ENCODE results near the gene DIP2B.
"Not testable (repeated sequence)": the region's sequence is repeated elsewhere in the genome, so short reads cannot be mapped to it uniquely, and the experiment has no call there.

The DIP2B gene

DNA sequence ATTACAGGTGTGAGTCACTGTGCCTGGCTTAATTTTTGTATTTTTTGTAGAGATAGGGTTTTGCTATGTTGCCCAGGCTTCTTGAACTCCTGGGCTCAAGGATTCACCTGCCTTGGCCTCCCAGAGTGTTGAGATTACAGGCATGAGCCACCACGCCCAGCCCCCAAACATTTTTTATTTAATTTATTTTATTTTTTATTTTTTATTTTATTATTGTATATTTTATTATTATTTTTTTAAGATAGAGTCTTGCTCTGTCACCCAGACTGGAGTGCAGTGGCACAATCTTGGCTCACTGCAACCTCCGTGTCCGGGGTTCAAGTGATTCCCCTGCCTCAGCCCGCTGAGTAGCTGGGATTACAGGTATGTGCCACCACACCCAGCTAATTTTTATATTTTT lies 17.0 kb downstream of the DIP2B start:
- not testable (repeated sequence) for DNase-seq

GRCh38 chr12:50523772-50524171 lies 19.0 kb downstream of the DIP2B start:
- DNase-seq, result no peak

- DNase-seq, result no peak
Observed at GRCh38 chr12:50524621-50525020, 19.8 kb downstream of the DIP2B start.

- DNase-seq, result no peak
Observed at GRCh38 chr12:50525422-50525821, 20.6 kb downstream of the DIP2B start.

DNA sequence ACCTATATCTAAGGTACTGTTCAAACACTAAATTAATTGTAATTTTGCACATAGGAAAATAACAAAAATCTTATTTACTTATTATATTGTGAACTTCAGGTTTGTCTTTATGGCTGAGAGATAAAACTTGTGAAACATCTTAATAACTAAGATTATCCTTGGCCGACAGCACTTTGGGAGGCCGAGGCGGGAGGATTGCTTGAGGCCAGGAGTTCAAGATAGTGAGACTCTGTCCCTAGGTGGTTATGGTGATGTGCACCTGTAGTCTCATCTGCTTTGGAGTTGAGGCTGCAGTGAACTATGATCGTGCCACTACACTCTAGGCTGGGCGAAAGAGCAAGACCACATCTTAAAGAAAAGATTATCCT lies 22.6 kb downstream of the DIP2B start:
- no peak for DNase-seq

DNA sequence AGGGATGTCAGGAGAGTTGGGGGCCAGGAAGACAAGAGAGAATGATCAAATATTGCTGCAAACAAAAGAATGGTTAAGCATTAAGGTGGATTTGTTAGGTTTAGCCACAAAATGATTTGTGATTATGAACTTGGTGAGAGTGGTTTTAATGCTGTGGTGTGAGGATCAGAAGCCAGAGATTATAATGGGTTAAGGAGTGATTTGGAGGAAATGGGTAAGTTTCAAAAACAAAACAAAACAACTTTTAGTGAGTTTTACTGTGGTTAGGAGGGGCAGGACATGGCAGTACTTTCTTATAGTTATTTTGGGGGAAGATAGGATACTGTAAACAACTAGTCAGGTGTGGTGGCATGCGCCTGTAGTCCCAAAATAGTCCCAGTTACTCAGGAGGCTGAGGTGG lies 24.0 kb downstream of the DIP2B start:
- no peak for DNase-seq

GRCh38 chr12:50529345-50529744 lies 24.6 kb downstream of the DIP2B start:
- DNase-seq, result no peak

GRCh38 chr12:50530532-50530931 lies 25.7 kb downstream of the DIP2B start:
- DNase-seq, result no peak

- no peak for DNase-seq
Observed at GRCh38 chr12:50533203-50533584, 28.4 kb downstream of the DIP2B start.

- no peak for DNase-seq
Observed at GRCh38 chr12:50533971-50534370, 29.2 kb downstream of the DIP2B start.

DNA sequence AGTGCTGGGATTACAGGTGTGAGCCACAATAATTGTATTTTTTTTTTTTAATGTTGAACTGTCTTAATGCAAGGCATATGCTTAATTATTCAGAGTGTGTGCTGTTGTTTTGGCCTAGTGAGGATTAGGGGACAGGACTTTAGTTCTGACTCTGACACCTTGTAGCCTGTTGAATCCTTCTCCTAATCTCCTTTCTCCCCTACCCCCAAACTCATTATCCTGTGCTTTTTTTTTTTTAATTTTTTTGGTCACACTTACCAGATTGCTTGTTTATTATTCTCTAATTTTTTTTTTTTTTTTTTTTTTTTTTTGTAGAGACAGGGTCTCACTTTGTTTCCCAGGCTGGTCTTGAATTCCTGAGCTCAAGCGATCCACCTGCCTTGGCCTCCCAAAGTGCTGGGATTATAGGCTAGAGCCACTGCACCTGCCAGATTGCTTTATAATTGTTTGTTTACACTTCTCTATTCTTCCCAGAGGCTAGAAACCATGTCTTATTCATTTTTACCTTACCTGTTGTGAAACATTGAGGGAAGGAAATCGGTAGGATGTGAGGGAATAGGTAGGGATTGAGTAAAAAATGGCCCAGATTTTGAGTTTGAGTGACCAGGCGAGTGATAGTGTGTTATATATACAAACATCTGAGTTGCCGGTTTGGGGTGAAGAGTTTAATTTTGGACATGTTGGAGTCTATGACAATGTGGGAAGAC lies 32.2 kb downstream of the DIP2B start:
- DNase-seq, result no peak

DNA sequence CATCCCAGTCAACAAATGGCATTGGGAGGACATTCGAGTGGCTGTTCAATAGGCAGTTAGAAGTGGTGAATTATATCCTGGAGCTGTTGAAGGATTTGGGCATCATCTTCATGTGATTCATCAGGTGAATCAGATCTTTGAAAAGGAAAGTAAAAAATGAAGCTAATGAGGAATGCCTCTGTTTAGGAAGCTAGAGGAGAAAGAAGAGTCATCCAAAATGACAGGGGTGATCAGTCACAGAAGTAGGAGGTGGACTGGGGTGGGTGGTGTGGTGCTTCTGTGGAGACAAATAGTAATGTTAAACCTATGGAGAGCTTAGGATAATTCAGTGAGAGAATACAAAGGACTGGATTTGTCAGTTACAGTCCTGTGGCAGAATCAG lies 32.7 kb downstream of the DIP2B start:
- DNase-seq, result no peak

DNA sequence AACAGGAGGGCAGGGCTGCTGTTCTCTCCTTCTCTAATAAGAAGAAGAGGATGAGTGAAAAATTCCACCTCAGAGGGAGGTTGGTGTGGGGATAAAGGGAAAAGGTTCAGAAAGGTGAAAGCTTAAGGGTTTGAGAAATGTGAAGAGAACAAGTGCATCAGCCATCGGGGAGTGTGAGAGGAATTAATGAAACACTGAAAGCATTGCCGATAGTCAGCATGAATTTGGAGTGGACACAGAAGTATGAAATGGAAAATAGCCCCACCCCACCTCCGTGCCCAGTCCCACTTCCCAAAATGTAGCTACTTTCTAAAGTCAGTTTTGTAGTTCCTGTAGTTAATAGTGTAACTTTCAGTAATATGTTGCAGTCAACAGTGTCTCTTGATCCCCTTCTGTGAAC lies 33.4 kb downstream of the DIP2B start:
- DNase-seq, result no peak

GRCh38 chr12:50541139-50541538 lies 36.4 kb downstream of the DIP2B start:
- no peak for DNase-seq

- no peak for DNase-seq
Observed at GRCh38 chr12:50542448-50542847, 37.7 kb downstream of the DIP2B start.

DNA sequence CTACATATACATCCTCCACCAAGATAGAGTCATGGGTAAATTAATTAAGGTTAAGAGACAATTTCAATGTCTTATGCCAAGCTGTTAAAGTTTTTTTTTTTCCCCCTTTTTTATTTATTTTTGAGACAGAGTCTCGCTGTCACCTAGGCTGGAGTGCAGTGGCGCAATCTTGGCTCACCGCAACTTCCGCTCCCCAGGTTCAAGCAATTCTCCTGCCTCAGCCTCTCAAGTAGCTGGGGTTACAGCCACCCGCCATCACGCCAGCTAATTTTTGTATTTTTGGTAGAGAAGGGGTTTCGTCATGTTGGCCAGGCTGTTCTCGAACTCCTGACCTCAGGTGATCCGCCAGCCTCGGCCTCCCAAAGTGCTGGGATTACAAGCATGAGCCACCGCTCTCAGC lies 38.4 kb downstream of the DIP2B start:
- not testable (repeated sequence) for DNase-seq

DNA sequence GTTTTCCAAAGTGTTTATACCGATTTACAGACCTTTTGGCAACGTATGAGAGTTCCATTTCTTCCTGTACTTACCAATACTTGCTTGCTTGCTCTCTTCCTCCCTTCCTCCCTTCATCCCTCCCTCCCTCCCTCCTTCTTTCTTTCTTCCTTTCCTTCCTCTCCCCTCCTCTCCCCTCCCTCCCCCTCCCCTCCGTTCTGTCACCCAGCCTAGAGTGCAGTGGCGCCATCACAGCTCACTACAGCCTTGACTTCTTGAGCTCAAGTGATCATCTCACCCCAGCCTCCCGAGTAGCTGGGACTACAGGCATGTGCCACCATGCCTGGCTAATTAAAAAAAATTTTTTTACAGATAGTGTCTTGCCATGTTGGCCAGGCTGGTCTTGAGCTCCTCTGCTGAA lies 40.4 kb downstream of the DIP2B start:
- no peak for DNase-seq

DNA sequence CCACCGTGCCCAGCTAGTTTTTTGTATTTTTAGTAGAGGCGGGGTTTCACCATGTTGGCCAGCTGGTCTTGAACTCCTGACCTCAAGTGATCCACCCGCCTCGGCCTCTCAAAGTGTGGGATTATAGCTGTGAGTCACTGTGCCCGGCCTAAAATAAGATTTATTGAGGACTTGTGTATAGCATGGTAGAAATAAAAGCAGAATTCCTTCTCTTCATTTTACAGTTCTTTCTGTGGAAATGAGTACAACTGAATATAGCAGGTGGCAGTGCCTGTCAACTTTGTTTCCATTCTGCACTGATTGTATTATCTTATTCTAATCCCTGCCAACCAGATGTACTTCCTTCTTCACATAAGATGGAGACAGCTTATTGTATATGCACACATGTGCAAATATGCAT lies 41.0 kb downstream of the DIP2B start:
- DNase-seq, result no peak

- DNase-seq, result no peak
Observed at GRCh38 chr12:50546441-50547318, 41.9 kb downstream of the DIP2B start.

GRCh38 chr12:50547742-50548141 lies 43.0 kb downstream of the DIP2B start:
- no peak for DNase-seq

DNA sequence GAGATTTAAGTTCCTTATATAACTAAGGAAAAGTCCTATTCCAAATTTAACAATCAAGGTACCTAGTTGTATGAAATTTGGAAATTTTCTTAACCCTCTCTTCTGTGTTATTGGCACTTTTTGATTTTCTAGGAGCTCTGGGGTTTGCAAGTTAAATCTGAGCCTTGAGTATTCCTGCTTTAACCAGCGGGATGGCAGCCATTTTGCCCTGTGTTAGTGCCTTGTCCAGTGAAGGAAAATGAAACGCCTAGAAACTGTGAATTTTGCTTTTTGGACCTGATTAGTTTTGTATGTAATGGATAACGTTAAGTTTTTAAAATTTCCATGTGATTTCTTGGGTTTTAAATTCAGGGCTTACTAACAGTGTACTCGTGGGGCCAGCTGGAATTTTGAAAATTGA lies 45.1 kb downstream of the DIP2B start:
- DNase-seq, result no peak

DNA sequence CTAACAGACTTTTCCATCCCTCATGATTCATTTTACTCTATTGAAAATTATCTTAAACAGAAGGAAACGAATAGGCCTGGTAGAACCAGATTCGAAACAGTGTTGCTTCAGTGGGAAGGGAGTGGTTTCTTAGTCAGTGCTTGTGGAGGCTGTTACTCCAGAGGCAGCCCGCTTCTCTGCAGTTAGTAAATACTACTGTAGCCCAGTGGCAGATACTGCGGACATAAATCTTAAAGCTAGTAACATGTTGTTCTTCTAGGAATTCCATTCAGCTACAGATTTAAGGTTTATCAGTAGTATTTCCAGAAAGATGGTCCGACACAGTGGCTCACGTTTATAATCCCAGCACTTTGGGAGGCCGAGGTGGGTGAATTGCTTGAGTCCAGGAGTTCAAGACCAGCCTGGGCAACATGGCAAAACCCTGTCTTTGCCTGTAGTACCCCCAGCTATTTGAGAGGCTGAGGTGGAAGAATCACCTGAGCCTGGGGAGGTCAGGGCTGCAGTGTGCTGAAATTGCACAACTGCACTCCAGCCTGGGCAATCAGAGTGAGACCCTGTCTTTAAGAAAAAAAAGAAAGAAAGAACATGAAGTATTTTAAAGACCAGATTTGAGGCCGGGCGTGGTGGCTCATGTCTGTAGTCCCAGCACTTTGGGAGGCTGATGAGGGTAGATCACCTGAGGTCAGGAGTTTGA lies 45.9 kb downstream of the DIP2B start:
- DNase-seq, result no peak

DNA sequence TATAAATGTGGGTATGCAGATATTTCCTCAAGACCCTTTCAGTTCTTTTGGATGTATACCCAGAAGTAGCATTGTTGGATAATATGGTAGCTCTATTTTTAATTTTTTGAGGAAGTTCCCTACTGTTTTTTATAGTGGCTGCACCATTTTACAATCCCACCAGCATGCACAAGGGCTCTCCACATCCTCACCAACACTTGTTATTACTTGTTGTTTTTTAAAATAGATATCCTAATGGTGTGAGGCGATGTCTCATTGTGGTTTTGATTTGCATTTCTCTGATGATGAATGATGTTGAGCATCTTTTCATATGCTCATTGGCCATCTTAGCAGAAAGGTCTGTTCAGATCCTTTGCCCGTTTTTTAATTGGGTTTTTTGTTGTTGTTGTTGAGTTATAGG lies 47.1 kb downstream of the DIP2B start:
- DNase-seq, result no peak

- no peak for DNase-seq
Observed at GRCh38 chr12:50554651-50555050, 49.9 kb downstream of the DIP2B start.
